Measurements from ENCODE around the gene FAM20C.
"Not testable (repeated sequence)": the region's sequence is repeated elsewhere in the genome, so short reads cannot be mapped to it uniquely, and the experiment has no call there.

FAM20C gene

GRCh38 chr7:261341-262250 is 69.2 kb downstream of the FAM20C start:
- DNase-seq, result no peak

- no peak for DNase-seq
Observed at GRCh38 chr7:262251-262572, 69.8 kb downstream of the FAM20C start.

- not testable (repeated sequence) for DNase-seq
Observed at GRCh38 chr7:262631-263311, 70.4 kb downstream of the FAM20C start.

- DNase-seq, result not testable (repeated sequence)
Observed at GRCh38 chr7:263483-264351, 71.3 kb downstream of the FAM20C start.

GRCh38 chr7:264541-265191 is 72.3 kb downstream of the FAM20C start:
- no peak for DNase-seq

- DNase-seq, result no peak
Observed at GRCh38 chr7:265192-265997, 73.0 kb downstream of the FAM20C start.

GRCh38 chr7:265998-266850 is 73.9 kb downstream of the FAM20C start:
- DNase-seq, result no peak

- DNase-seq, result no peak
Observed at GRCh38 chr7:266851-267840, 74.8 kb downstream of the FAM20C start.

- no peak for DNase-seq
Observed at GRCh38 chr7:268991-269390, 76.6 kb downstream of the FAM20C start.

GRCh38 chr7:269721-270120 is 77.3 kb downstream of the FAM20C start:
- no peak for DNase-seq

- no peak for DNase-seq
Observed at GRCh38 chr7:270351-270983, 78.1 kb downstream of the FAM20C start.

- no peak for DNase-seq
Observed at GRCh38 chr7:271266-272107, 79.1 kb downstream of the FAM20C start.

GRCh38 chr7:272108-272615 is 79.8 kb downstream of the FAM20C start:
- no peak for DNase-seq

GRCh38 chr7:272631-273030 is 80.3 kb downstream of the FAM20C start:
- no peak for DNase-seq

GRCh38 chr7:273327-273726 is 81.0 kb downstream of the FAM20C start:
- no peak for DNase-seq

GRCh38 chr7:274266-274665 is 81.9 kb downstream of the FAM20C start:
- no peak for DNase-seq

GRCh38 chr7:276230-276835 is 84.0 kb downstream of the FAM20C start:
- no peak for DNase-seq

GRCh38 chr7:277228-277627 is 84.9 kb downstream of the FAM20C start:
- no peak for DNase-seq

All from NCI-H226 (cell line).